NAMALWA (cell line): ENCODE results near the gene CD101.
"Not testable (repeated sequence)": the region's sequence is repeated elsewhere in the genome, so short reads cannot be mapped to it uniquely, and the experiment has no call there.

ENCODE experiments used
- DNase-seq: peaks from one replicate; pipeline ENCODE4 v3.0.0-alpha.2; 2015; ENCODE audit warnings: low spot score

Gene CD101

GRCh38 chr1:117001254-117001927 is at the start of gene CD101:
Gene CD101 (plus strand): TSS chr1:117001760. CDS start chr1:117001818, 58 bp downstream.
- DNase-seq, result no peak

GRCh38 chr1:116952738-116953275 is 48.8 kb upstream of the CD101 start:
- DNase-seq, result no peak

GRCh38 chr1:116954440-116954839 is 47.1 kb upstream of the CD101 start:
- DNase-seq, result no peak

GRCh38 chr1:116956378-116956777 is 45.2 kb upstream of the CD101 start:
- no peak for DNase-seq

GRCh38 chr1:116957646-116958045 is 43.9 kb upstream of the CD101 start:
- no peak for DNase-seq

GRCh38 chr1:116958110-116958509 is 43.5 kb upstream of the CD101 start:
- no peak for DNase-seq

GRCh38 chr1:116958977-116959376 is 42.6 kb upstream of the CD101 start:
- no peak for DNase-seq

- no peak for DNase-seq
Measured at GRCh38 chr1:116961606-116962005, 40.0 kb upstream of the CD101 start.

GRCh38 chr1:116962987-116963639 is 38.4 kb upstream of the CD101 start:
- DNase-seq, result no peak

GRCh38 chr1:116966791-116967190 is 34.8 kb upstream of the CD101 start:
- no peak for DNase-seq

- no peak for DNase-seq
Measured at GRCh38 chr1:116968724-116969123, 32.8 kb upstream of the CD101 start.

- DNase-seq, result no peak
Measured at GRCh38 chr1:116971258-116971860, 30.2 kb upstream of the CD101 start.

GRCh38 chr1:116971965-116972673 is 29.4 kb upstream of the CD101 start:
- no peak for DNase-seq

- DNase-seq, result no peak
Measured at GRCh38 chr1:116972674-116973030, 28.9 kb upstream of the CD101 start.

- not testable (repeated sequence) for DNase-seq
Measured at GRCh38 chr1:116980309-116980708, 21.3 kb upstream of the CD101 start.

- DNase-seq, result no peak
Measured at GRCh38 chr1:116981521-116982037, 20.0 kb upstream of the CD101 start.

GRCh38 chr1:116982319-116983004 is 19.1 kb upstream of the CD101 start:
- DNase-seq, result no peak

GRCh38 chr1:116983112-116983511 is 18.4 kb upstream of the CD101 start:
- DNase-seq, result no peak

GRCh38 chr1:116983678-116984077 is 17.9 kb upstream of the CD101 start:
- DNase-seq, result no peak

GRCh38 chr1:116984406-116985160 is 17.0 kb upstream of the CD101 start:
- DNase-seq, result no peak
